Ovary (tissue), 3 donors: Measurements from ENCODE around the gene TEKT1.
"Not testable (repeated sequence)": the region's sequence is repeated elsewhere in the genome, so short reads cannot be mapped to it uniquely, and the experiment has no call there.

Source experiments
- CTCF ChIP-seq, 3 donors: fragments of 450-650 bp in 2 of 3; fragments of 200-600 bp in 1 of 3; IDR thresholded peaks; one replicate each; pipeline versions ENCODE4 v1.5.1 to v1.8.0; 2016 to 2022; ENCODE audit warnings: antibody characterized with exemption in 3 of 3, mild to moderate bottlenecking in 1 of 3
- EP300 ChIP-seq: sonication (generic); formaldehyde crosslinking; IDR thresholded peaks from one replicate; pipeline ENCODE4 v1.6.1; 2017; ENCODE audit warnings: antibody characterized with exemption
- POLR2A ChIP-seq: fragments of 450-650 bp; IDR thresholded peaks from one replicate; pipeline ENCODE4 v1.6.1; 2017; ENCODE audit warnings: antibody characterized with exemption, mild to moderate bottlenecking, moderate library complexity
- donor health status: DM: no; HTN: no; CAD: no.

DNA sequence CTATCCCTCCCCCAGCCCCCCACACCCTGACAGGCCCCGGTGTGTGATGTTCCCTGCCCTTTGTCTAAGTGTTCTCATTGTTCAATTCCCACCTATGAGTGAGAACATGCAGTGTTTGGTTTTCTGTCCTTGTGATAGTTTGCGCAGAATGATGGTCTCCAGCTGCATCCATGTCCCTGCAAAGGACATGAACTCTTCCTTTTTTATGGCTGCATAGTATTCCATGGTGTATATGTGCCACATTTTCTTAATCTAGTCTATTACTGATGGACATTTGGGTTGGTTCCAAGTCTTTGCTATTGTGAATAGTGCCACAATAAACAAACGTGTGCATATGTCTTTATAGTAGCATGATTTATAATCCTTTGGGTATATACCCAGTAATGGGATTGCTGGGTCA is 15.2 kb downstream of the TEKT1 start:
- TF ChIP-seq CTCF (IDR thresholded peaks at IDR 0.05); POLR2A; EP300: not testable (repeated sequence)
